AG04449 (cell line): ENCODE results near the gene SUSD5.
"Not testable (repeated sequence)": the region's sequence is repeated elsewhere in the genome, so short reads cannot be mapped to it uniquely, and the experiment has no call there.

ENCODE experiments used
- CTCF ChIA-PET: fragments of 350-600 bp; formaldehyde crosslinking; extraction: SDS; loops from one replicate; lab custom pipeline; 2021; ENCODE audit warnings: antibody characterized with exemption; lab: Yijun Ruan, JAX
- POLR2A ChIA-PET: fragments of 400-600, 350-600 bp; formaldehyde crosslinking; extraction: SDS; loops from one replicate; lab custom pipeline; 2020; ENCODE audit warnings: antibody characterized with exemption, inconsistent platforms; lab: Yijun Ruan, JAX
- DNase-seq: peaks from one replicate; pipeline ENCODE4 v3.0.0-alpha.2; 2010; ENCODE audit warnings: low read depth, low spot score
- H3K4me3 ChIP-seq: 2 replicates; pipeline ENCODE4 v1.5.1; 2011; ENCODE audit warnings: low read depth, mild to moderate bottlenecking, control low read depth, low read length
- CTCF ChIP-seq: IDR thresholded peaks from one replicate; pipeline ENCODE4 v1.5.1; 2011; ENCODE audit warnings: mild to moderate bottlenecking, moderate library complexity, low read length, control low read depth, inconsistent platforms; ENCODE audit not compliant: insufficient read depth; ENCODE audit errors: missing control alignments

SUSD5 gene

GRCh38 chr3:33145901-33146580 is 72.6 kb downstream of the SUSD5 start:
- H3K4me3 ChIP-seq: no peak overlapping the region
- DNase-seq: no peak
- TF ChIP-seq CTCF: no peak
- CTCF ChIA-PET: interaction anchor here (0.7 to 1.3 kb wide), 4 partner anchors 33 to 230 kb away, joined by 3 to 6 read pairs (median 3); no protein-coding TSS in a partner anchor
- POLR2A ChIA-PET: no interaction called here

- POLR2A ChIA-PET: no interaction called here
- CTCF ChIA-PET: interaction anchor here (0.9 to 1.4 kb wide), 4 partner anchors 9 to 219 kb away, joined by 3 to 6 read pairs (median 3); no protein-coding TSS in a partner anchor
- H3K4me3 ChIP-seq: no peak overlapping the region
- no peak for DNase-seq
- no peak for TF ChIP-seq CTCF
Observed at GRCh38 chr3:33145221-33145900, 73.2 kb downstream of the SUSD5 start.

- ChIA-PET POLR2A (no interaction called here), CTCF (interaction anchor here (0.8 to 2.0 kb wide), 8 partner anchors 9 to 231 kb away, joined by 3 to 9 read pairs (median 4); no protein-coding TSS in a partner anchor)
- DNase-seq: no peak
- no peak for TF ChIP-seq CTCF
- H3K4me3 ChIP-seq: no peak overlapping the region
Observed at GRCh38 chr3:33144433-33144832, 74.2 kb downstream of the SUSD5 start.

GRCh38 chr3:33141006-33141405 is 77.6 kb downstream of the SUSD5 start:
- ChIA-PET CTCF (interaction anchor here (1.1 to 3.9 kb wide), 3 partner anchors 10 to 635 kb away, joined by 5 to 26 read pairs (median 14); no protein-coding TSS in a partner anchor), POLR2A (no interaction called here)
- TF ChIP-seq CTCF: no peak
- H3K4me3 ChIP-seq: no peak overlapping the region
- no peak for DNase-seq

GRCh38 chr3:33139996-33140395 is 78.6 kb downstream of the SUSD5 start:
- no peak overlapping the region for H3K4me3 ChIP-seq
- CTCF ChIA-PET: interaction anchor here (1.2 to 3.9 kb wide), 3 partner anchors 9 to 647 kb away, joined by 3 to 26 read pairs (median 14); no protein-coding TSS in a partner anchor
- no peak for TF ChIP-seq CTCF
- POLR2A ChIA-PET: no interaction called here
- no peak for DNase-seq

- H3K4me3 ChIP-seq, DNase-seq, POLR2A ChIA-PET: not testable (repeated sequence)
- CTCF ChIA-PET: interaction anchor here (1.2 to 3.9 kb wide), 2 partner anchors 234 to 648 kb away, joined by 3 to 26 read pairs; no protein-coding TSS in a partner anchor
Observed at GRCh38 chr3:33139006-33139623, 79.5 kb downstream of the SUSD5 start.
